Loucy (cell line): ENCODE measurements around the gene RNLS.

Experiments used
- H2AFZ ChIP-seq: fragments of 200-600 bp; sonication (generic); 2 replicates; pipeline ENCODE4 v1.6.0; 2016; ENCODE audit warnings: antibody characterized with exemption, mild to moderate bottlenecking, low read length, moderate library complexity
- H3F3A ChIP-seq: fragments of 200-600 bp; 2 replicates; pipeline ENCODE4 v1.6.0; 2016; ENCODE audit warnings: antibody characterized with exemption, low read depth, mild to moderate bottlenecking
- H3K27me3 ChIP-seq: fragments of 200-600 bp; sonication (generic); 2 replicates; pipeline ENCODE4 v1.6.1; 2014; ENCODE audit warnings: low read length, mild to moderate bottlenecking; ENCODE audit not compliant: insufficient read depth, poor library complexity, severe bottlenecking
- H3K36me3 ChIP-seq: fragments of 200-600 bp; sonication (generic); 2 replicates; pipeline ENCODE4 v1.6.1; 2016; ENCODE audit warnings: low read length; ENCODE audit not compliant: insufficient read depth
- H3K4me1 ChIP-seq: fragments of 200-600 bp; sonication (generic); 2 replicates; pipeline ENCODE4 v1.5.1; 2014; ENCODE audit warnings: low read length, mild to moderate bottlenecking; ENCODE audit not compliant: insufficient read depth, poor library complexity, severe bottlenecking
- H3K4me2 ChIP-seq: fragments of 200-600 bp; sonication (generic); 2 replicates; pipeline ENCODE4 v1.6.0; 2014; ENCODE audit warnings: antibody characterized with exemption, low read length, low read depth, mild to moderate bottlenecking; ENCODE audit not compliant: poor library complexity, severe bottlenecking
- H3K4me3 ChIP-seq: fragments of 200-600 bp; sonication (generic); 2 replicates; pipeline ENCODE4 v1.5.1; 2014; ENCODE audit warnings: low read length, mild to moderate bottlenecking, mixed read lengths; ENCODE audit not compliant: poor library complexity, severe bottlenecking
- H3K79me2 ChIP-seq: fragments of 200-600 bp; sonication (generic); 2 replicates; pipeline ENCODE4 v1.6.1; 2014; ENCODE audit warnings: low read length; ENCODE audit not compliant: insufficient read depth
- H3K9ac ChIP-seq: fragments of 200-600 bp; sonication (generic); 2 replicates; pipeline ENCODE4 v1.6.0; 2014; ENCODE audit warnings: mild to moderate bottlenecking, low read depth, low read length, moderate library complexity; ENCODE audit not compliant: poor library complexity, severe bottlenecking
- H3K9me2 ChIP-seq: fragments of 200-600 bp; sonication (generic); replicated peaks from 2 replicates; pipeline ENCODE4 v1.6.1; 2016; ENCODE audit warnings: low read depth, low read length, mixed read lengths
- H3K9me3 ChIP-seq: fragments of 200-600 bp; sonication (generic); 2 replicates; pipeline ENCODE4 v1.6.1; 2014; ENCODE audit warnings: mild to moderate bottlenecking, antibody characterized with exemption, low read length, low read depth; ENCODE audit not compliant: insufficient read depth
- H4K20me1 ChIP-seq: fragments of 200-600 bp; sonication (generic); 2 replicates; pipeline ENCODE4 v1.6.0; 2014; ENCODE audit warnings: antibody characterized with exemption, low read length, mild to moderate bottlenecking; ENCODE audit not compliant: insufficient read depth, poor library complexity, severe bottlenecking
- EZH2phosphoT487 ChIP-seq: fragments of 200-600 bp; IDR thresholded peaks from 2 replicates; pipeline ENCODE4 v1.6.1; 2018; ENCODE audit warnings: antibody characterized with exemption, mild to moderate bottlenecking, moderate library complexity, borderline replicate concordance
- TF ChIP-seq, protein P1 (sequence below): fragments of 200-600 bp; sonication (generic); conservative IDR thresholded peaks from 2 replicates; pipeline ENCODE4 v1.5.1; 2014; ENCODE audit warnings: mild to moderate bottlenecking, antibody characterized with exemption, low read length

The RNLS gene

DNA sequence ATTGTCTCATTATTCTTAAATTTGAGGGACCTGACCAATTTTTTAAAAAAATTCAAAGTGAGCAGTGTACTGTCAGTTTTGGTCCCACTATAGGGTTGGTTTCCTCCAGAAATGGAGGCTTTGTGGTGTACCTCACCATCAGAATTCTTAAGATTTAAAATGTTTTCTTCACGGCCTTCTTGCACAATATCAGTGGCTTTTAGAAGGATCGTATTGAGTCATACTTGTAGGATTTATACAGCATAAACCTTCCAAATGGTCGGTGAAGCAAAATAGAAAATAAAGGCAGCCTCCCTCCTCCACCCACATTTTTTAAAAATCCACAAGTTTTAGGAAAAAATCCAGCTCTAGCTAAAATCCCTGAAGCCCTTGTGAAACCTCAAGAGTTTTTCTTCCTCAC is 126.4 kb downstream of the RNLS start:
- Histone ChIP-seq H3K4me2 (no peak overlapping the region), H2AFZ (no peak overlapping the region), H3K9ac (no peak overlapping the region), H3K36me3 (no peaks in the 10 kb centered on the region), H3K9me2 (no peaks in the 10 kb centered on the region), H3K4me3 (no peak overlapping the region), H3K79me2 (no peaks in the 10 kb centered on the region), H3K27me3 (no peaks in the 10 kb centered on the region), H4K20me1 (no peaks in the 10 kb centered on the region), H3K4me1 (peaks cover 7% of the 10 kb centered on the region), H3F3A (no peaks in the 10 kb centered on the region), H3K9me3 (no peaks in the 10 kb centered on the region)
- no peak for TF ChIP-seq EZH2phosphoT487
- TF ChIP-seq, protein P1, sequence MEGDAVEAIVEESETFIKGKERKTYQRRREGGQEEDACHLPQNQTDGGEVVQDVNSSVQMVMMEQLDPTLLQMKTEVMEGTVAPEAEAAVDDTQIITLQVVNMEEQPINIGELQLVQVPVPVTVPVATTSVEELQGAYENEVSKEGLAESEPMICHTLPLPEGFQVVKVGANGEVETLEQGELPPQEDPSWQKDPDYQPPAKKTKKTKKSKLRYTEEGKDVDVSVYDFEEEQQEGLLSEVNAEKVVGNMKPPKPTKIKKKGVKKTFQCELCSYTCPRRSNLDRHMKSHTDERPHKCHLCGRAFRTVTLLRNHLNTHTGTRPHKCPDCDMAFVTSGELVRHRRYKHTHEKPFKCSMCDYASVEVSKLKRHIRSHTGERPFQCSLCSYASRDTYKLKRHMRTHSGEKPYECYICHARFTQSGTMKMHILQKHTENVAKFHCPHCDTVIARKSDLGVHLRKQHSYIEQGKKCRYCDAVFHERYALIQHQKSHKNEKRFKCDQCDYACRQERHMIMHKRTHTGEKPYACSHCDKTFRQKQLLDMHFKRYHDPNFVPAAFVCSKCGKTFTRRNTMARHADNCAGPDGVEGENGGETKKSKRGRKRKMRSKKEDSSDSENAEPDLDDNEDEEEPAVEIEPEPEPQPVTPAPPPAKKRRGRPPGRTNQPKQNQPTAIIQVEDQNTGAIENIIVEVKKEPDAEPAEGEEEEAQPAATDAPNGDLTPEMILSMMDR, result no peak

GRCh38 chr10:88455831-88456230 is 127.3 kb downstream of the RNLS start:
- Histone ChIP-seq H3K9me2 (no peaks in the 10 kb centered on the region), H3K36me3 (no peaks in the 10 kb centered on the region), H3K4me2 (no peak overlapping the region), H3K4me1 (peaks cover 7% of the 10 kb centered on the region), H3K4me3 (no peak overlapping the region), H3F3A (no peaks in the 10 kb centered on the region), H4K20me1 (no peaks in the 10 kb centered on the region), H3K79me2 (no peaks in the 10 kb centered on the region), H2AFZ (no peak overlapping the region), H3K9ac (no peak overlapping the region), H3K9me3 (no peaks in the 10 kb centered on the region), H3K27me3 (no peaks in the 10 kb centered on the region)
- TF ChIP-seq, protein P1, result no peak
- TF ChIP-seq EZH2phosphoT487, result no peak

DNA sequence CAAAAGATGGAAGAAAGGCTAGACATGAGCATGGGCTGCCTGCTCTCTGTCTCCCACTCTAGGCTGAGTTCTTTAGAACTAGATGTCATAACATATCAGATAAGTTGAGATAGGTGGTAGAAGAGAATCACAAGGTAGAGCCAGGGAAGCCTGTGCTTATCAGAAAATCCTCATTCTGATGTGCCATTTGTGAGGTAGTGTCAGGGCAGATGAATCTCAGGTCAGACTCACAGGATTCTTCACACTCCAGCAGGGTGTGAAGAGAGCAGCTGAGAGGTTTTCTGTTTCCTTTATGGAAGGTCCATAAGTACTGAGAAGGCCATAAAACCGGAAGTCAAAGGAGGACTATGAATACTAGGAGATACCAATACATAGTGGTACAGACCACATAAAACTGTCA is 132.9 kb downstream of the RNLS start:
- no peaks in the 10 kb centered on the region for H3K79me2 ChIP-seq
- no peak overlapping the region for H2AFZ ChIP-seq
- no peaks in the 10 kb centered on the region for H3K27me3 ChIP-seq
- H4K20me1 ChIP-seq, result no peaks in the 10 kb centered on the region
- H3K4me1 ChIP-seq, result no peaks in the 10 kb centered on the region
- H3F3A ChIP-seq, result no peaks in the 10 kb centered on the region
- no peaks in the 10 kb centered on the region for H3K9me3 ChIP-seq
- no peaks in the 10 kb centered on the region for H3K9me2 ChIP-seq
- no peak overlapping the region for H3K4me3 ChIP-seq
- H3K36me3 ChIP-seq, result no peaks in the 10 kb centered on the region
- H3K9ac ChIP-seq, result no peak overlapping the region
- no peak overlapping the region for H3K4me2 ChIP-seq
- TF ChIP-seq EZH2phosphoT487, result no peak
- TF ChIP-seq, protein P1, result no peak
